Measurements from ENCODE around the gene NFIX.

Gene NFIX

DNA sequence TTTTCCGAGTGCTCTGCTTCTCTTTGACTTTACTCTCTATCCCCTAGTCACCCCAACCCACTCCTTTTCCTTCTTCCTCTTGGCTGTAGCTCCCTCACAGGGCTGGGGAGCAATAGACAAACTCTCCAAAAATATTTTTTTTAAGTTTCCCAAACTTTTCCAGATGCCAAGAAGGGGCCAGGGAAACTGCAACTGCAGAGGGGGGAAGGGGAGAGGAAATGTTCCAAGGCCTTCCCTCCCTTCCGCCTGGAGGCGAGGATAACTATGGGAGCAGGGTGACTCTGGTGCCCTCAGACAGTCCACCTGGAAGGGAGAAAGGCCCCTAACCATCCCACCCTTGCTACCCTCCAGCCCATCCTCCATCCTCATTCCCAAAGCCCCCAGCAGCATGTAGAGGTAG, 58.0 kb downstream of the NFIX start:
- in situ Hi-C loops (cut with HindIII; ENCODE audit: low sequenced_read_pairs), result no loop called here

DNA sequence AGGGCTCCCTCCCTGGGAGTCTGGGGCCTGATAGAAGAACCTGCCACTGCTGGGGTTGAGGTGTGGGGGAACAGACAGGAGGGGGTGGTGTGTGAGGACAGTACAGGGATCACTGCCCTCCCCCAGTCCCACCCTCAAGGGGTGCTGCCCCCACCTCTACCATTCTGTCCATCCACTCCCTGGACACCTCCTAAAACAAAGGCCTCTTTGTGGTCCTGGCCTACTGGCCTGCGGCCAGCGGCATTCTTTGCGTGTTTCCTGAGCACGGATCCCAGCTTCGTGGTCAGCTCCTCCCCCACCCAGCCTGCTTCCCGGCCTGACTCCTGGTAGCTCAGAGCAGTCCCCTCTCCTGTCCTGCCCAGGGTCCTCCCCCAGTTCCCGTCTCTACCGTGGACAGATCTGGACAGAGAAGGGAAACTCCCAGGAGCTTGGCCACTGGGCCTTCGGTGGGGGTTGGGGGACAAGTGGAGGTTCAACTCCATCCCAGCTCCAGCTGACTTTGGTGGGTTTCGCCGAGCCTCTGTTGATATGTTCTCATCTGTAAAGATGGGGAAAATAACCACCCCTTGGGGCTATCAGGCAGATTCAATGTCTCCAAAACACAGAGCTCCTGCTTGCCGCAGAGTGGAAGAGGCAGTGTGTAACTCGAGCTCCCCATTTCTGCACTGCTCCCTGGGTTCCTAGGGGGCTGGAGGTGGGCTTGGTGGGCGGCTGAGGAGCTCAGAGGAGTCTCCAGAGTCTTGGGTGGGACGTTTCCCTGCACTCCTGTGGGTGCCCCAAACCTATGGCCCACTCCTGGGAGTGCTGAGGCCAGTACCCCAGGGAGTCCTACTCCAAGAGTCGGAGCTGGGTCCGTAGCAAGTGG, 58.7 kb downstream of the NFIX start:
- in situ Hi-C loops (cut with HindIII; ENCODE audit: low sequenced_read_pairs), result no loop called here

DNA sequence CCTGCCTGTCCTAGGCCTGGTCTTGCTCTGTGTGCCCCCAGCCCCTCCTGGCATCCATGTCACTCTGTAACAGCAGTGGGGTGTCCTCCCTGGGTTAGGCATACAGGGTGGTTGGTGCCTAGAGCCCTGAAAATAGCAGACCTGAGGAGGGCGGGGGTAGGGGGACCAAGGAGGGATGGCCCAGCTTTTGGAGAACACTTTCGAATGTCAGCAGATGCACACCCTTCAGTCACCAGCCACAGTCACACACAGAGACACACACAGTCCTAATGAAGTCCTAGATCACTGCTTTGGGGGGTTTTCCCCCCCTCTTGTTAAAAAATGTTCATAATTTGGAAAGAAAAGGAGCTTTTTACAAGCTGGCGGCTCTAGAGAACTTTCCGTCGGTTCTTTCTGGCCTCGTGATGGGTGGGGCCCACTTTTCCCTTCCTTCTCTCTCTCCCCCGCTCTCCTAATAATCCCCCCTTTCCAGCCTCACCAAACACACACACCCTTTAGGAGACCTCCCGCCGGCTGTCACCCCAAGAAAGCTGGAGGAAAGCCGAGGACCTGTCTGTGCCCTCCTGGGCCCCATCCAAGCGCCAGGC, 59.4 kb downstream of the NFIX start:
- in situ Hi-C loops (cut with HindIII; ENCODE audit: low sequenced_read_pairs), result no loop called here

DNA sequence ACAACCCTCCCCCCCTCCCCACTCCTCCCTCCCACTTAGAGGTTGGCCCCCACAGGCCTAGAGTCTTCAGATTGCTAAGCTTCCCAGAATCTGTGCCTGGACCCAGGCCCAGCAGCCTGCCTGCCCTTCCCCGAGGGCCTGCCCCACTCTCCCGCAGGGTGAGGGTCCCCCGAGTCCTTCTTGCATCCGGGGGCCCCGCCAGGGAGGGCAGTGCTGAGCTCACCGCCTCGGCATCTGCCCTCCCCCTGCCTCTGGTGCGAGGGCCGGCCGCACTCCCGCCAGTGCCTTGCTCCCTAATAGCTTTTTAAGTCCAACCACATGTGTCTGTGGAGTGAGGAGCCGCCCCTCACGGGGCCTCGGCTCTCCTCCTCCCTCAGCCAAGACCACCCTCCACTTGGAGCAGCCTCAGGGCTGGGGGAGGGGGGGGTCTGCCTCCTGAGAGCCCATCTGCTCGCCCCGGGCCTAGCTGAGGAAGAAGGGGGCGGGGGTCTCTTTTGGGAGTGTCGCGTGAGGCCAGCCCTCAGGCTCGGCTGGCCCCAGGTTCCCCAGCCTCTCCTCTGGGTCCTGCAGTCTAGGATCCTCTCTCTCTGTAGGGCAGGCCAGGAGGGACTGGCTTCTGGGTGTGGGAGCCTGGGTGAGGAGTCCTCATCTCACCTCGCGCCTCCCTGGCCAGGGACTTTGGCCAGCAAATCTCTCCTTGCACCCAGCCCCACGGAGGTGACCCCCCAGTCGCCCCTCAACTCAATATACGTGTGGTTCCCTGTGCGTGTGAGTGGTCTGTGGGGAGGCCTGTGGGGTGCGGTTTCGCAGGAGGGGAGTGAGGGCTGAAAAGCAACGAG, 60.2 kb downstream of the NFIX start:
- in situ Hi-C loops (cut with HindIII; ENCODE audit: low sequenced_read_pairs), result no loop called here

DNA sequence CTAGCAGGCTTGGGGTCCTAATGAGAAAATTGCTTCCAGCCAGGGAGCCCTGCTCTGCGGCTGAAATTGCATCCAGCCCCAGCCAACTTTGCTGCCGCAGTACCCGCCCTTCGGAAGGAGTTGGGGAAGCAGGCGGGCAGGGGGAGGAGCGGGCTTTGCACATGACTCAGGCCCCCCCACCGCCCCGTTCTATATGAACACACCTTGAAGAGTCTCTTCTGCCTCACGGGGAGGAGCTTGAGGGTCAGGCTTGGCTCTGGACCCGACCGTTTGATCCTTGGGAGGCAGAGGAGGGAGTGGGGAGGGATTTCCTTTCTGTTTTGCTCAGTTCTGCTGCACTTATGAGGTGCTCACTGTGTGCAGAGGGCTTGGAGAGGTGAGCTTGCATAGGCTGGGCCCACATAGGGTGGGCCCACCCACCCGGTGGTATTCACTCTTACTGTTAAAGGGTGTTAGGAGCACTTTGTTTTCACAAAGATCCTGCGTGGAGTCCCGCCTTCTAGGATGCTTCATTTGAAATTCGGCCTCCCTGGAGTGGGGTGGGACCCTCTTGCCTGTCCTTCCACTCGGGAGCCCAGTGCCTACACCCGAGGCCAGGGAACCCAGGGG, 60.9 kb downstream of the NFIX start:
- in situ Hi-C loops (cut with HindIII; ENCODE audit: low sequenced_read_pairs), result no loop called here

DNA sequence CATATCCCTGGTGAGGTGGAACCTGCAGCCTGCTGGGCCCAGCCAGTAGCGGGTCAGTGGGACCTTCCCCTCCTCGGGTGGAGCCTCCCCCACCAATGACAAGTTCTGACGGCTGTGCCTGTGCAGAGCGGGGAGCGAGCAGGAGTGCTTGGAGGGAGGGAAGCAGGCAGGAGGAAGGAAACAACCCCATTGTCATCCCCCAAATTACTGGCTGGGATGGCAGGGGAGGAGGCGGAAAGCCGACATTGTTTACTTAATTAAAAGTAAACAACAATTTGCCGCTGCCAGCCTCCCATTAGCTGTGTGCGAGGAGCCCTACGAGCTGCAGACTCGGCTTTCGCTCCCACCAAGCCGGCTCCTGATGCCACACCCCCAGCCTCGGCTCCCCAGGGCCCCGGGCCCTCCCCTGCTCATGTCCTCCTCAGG, 61.9 kb downstream of the NFIX start:
- in situ Hi-C loops (cut with HindIII; ENCODE audit: low sequenced_read_pairs), result no loop called here

DNA sequence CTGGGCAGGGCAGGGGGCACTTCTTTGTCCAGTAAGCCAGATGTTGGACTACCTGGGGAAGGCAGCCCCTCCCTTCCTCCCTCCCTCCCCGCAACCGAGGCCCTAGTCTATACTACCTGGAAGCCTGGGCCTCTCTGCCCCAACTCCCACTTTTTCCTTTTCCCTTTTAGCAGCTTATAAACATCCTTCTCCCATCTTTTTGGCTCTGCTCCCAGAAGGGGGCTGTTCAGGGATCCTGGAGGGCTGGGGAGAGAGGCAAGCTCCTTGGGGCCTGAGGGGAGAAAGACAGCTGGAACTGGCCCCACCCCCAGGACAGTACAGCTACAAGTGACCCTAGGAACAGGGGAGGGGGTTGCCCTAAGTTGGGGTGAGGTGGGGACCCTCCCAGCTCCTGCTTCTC, 62.5 kb downstream of the NFIX start:
- in situ Hi-C loops (cut with HindIII; ENCODE audit: low sequenced_read_pairs), result no loop called here

DNA sequence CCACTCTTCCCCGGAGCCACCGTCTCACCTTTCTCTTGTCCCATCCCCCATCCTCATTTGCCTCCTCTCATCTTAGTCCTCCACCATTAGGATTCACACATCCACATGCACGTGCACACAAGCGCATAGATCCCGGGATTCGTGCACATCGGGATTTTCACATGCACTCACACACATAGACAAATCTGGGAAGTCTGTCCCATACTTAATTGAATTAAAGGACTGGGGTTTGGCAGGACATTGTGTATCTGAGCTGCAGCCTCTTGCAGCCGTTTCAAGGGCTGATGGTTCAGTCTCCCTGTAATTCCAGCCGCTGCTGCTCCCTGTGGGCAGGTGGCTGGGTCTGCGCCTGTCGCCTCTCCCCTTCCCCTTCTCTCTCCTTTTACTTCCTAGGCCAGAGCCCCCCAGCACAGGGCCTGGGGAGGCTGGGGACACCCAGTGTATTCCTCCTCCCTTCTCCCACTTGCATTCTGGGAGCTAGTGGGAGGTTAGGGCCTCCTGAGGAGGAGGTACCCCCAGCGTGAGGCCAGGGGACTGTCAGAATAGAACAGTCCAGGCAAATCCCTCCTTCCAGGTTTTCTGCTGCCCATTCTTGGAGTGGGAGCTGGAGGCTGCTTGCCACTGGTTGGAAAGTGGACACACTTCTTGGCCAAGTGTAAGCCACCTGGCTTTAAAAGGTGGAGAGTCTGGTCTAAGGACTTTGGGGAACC, 63.8 kb downstream of the NFIX start:
- in situ Hi-C loops (cut with HindIII; ENCODE audit: low sequenced_read_pairs), result no loop called here

DNA sequence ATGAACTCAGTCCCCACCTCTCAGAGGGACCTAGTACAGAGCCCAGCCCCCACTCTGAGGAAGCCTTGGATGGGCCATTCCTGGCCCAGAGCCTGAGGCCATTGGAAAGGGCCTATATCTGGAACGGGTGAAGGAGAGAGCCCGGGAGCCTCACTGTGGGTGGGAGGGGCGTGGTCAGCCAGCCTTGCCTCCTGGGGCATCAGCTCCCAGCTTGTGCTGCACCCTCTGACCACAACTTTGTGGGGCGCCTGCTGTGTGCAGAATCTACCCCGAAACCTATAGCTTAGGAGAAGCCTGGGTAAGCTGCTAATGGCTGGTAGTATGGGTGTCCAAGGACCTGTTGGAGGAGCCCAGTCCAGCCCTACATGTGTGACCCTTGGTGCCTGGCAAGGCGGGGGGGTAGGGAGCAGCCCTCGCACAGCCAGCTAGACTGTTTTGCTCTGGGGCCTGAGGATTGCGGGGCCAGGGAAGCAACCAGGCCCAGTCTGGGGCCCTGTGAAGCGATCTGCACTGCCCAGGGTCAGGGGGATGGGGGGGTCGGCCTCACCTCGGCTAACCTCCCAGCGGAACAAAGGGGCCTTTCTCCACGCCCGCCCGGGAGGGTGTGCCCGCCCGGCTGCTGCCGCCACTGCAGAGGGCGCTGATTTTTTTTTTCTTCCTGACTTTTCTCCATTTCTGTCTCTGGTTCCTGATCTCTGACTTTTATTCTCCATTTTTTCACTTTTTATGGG, 65.1 kb downstream of the NFIX start:
- in situ Hi-C loops (cut with HindIII; ENCODE audit: low sequenced_read_pairs), result loop anchor here (5.0 kb wide), 2 partner anchors 53 to 92 kb away; partner anchors contain the start of genes IER2 and STX10

DNA sequence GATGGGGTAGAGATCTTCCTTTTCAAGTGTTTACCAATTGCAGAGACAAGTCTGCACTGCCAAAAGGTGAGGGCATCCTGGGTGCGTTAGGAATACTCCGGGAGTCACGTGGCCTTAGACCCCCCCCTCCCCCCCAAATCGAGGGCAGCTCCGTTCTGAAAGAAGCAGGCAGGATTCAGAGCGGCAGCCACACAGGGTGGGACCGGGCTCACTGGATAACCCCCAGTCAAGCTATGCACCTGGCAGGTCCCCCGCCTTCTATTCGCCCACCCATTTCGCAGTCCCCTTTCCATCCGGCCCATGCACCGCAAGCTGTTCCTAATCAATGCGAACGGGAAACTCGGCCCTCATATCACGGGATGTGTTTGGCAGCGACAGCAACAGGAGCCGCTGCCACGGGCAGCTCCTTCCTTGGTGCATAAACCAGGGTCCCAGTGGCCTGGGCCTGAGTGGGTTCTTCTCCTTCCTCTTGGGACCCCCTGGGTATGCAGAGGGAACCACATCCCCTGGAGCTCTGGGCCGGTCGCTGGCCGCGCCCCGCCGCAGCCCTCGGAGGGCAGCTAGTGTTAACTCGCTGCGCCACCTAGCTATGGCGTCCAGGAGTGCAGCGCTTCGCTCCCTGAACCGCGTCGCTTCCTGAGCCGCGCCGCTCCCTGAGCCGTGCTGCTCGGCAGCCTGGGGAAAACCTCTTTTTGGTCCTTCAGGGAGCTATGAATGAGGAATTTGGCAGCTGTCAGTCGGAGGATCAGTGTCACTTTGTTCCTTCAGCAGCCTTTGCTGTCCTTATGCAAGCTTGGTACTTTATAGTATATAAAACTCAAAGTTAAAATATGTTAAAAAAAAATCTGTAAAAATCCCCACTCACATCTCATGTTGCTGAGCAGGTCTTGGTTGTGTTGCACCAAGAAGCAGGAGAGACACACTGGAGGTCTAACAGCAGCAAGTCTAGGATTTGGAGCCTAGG, 66.0 kb downstream of the NFIX start:
- in situ Hi-C loops (cut with HindIII; ENCODE audit: low sequenced_read_pairs), result loop anchor here (5.0 kb wide), 2 partner anchors 54 to 91 kb away; partner anchors contain the start of genes IER2 and STX10

DNA sequence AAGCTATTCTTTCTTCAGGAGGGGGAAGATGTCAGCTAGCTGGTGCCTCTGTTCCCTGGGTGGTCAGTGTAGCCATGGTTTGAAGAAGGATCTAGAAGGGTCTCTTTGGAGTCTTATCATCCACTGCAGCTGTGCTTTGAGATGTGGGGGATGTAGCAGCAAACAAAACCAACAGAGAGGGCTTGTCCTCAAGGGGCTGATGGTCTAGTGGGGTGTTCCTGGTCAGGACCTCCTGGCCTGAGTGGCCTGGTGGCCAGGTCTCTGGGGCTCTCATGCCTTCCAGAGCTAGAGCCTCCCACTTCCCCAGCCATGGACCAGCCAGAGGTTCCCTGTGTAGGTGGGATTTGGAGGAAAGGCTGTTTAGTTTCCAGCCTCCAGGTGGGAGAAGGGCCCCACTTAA, 67.0 kb downstream of the NFIX start:
- in situ Hi-C loops (cut with HindIII; ENCODE audit: low sequenced_read_pairs), result loop anchor here (5.0 kb wide), 2 partner anchors 55 to 90 kb away; partner anchors contain the start of genes IER2 and STX10

DNA sequence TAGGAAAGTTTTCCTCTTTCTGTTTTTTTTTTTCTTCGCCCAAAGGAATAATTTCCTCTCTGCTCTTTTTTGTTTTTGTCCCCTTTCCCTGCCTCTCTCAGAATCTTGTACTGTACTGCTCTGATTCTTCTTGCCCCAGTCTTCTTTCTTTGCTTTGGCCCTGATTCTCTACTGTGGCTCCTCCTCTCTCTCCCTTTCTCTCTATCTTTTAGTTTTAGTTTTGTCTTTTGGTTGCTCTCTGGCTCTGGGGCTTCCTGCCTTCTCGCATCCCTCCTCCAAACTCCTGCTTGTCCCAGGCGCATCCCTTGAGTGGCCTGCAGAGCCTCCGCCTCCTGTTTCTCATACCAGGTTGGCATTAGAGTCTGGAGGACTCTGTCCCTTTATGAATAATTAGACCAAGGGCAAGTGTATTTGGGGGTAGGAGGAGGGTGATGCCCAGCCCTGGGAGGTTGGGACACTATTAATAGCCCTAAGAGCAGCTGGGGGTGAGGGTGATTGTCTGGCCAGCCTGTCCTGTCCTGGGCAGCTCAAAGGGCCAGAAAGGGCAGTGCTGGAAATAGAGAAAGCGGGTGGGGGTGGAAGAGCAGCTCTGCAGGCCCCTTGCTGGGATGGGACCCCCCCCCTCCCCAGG, 68.3 kb downstream of the NFIX start:
- in situ Hi-C loops (cut with HindIII; ENCODE audit: low sequenced_read_pairs), result loop anchor here (5.0 kb wide), 2 partner anchors 56 to 89 kb away; partner anchors contain the start of genes IER2 and STX10

DNA sequence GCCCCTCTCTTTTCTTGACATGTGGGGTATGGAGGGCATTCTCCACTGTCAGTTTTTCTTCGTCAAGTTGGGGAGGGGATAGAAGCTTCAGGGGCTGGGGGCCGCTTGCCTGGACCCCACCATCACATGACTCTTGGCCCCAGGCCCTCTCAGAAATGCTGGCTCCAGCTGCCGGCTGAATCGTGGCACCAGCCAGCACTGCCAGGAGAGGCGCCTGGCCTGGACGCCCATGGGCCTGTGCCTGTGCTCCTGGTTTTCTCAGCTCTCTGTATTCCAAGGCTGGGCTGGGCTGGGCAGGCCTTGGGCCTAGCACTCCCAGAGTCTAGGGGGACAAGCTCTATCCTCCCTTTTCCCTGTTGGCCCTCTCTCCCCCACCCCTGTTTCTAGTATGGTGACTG, 68.8 kb downstream of the NFIX start:
- in situ Hi-C loops (cut with HindIII; ENCODE audit: low sequenced_read_pairs), result loop anchor here (5.0 kb wide), 2 partner anchors 57 to 88 kb away; partner anchors contain the start of genes IER2 and STX10

DNA sequence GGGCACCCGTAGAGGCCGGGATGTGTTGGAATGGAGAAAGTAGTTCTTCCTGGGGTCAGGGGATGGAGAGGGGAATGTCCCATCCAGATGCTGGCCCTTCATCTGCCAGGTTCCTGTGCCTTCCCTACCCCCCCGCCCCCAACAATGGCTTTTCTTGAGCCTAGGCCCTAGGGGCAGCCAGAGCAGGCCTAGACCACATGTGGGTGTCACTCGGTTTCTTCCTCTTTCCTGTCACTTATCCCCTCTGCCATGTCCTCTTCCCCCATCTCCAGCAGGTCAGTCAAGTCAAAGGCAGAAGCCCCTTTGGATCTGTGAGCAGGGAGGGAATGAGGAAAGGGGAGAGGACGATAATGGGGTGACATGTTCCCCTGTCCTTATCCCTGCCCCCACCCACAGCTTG, 71.0 kb downstream of the NFIX start:
- in situ Hi-C loops (cut with HindIII; ENCODE audit: low sequenced_read_pairs), result no loop called here

DNA sequence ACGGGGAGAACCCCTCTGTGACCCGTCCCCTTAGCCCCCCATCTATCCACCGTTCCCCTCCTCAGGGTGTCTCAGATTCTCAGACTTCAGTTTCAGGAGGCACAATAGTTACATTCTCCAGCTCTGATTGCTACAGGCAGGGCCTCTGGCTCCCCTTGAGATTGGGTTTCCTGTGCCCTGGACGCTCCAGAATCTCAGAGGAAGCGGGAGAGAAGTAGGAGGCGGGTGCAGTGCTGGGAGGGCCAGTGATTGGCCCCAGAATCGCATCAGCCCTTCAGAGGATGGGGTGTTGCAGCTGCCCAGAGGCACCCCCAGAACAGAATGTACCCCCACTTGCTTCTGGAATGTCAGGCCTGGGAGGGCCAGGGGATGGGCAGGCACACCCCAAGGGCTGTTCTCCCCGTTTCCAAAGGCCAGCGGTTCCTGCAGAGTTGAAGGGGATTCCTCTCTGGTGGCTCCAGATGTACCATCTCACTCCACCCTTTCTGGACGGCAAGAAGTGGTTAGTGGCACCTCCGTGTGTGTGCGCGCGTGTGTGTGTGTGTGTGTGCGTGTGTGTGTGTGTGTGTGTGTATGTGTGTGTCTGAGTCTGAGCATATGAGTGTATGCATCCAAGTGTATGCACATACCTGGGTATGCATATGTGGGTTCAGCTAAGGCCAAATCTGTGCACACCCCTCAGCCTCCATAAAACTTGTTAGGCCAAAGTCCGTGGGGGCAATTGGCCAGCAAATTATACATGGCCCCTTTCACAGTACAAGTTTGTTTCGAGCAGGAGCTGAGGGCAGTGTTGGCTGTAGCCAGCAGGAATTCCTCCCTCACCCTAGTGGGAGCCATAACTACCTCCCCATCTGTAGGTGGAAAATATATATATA, 71.9 kb downstream of the NFIX start:
- in situ Hi-C loops (cut with HindIII; ENCODE audit: low sequenced_read_pairs), result no loop called here

DNA sequence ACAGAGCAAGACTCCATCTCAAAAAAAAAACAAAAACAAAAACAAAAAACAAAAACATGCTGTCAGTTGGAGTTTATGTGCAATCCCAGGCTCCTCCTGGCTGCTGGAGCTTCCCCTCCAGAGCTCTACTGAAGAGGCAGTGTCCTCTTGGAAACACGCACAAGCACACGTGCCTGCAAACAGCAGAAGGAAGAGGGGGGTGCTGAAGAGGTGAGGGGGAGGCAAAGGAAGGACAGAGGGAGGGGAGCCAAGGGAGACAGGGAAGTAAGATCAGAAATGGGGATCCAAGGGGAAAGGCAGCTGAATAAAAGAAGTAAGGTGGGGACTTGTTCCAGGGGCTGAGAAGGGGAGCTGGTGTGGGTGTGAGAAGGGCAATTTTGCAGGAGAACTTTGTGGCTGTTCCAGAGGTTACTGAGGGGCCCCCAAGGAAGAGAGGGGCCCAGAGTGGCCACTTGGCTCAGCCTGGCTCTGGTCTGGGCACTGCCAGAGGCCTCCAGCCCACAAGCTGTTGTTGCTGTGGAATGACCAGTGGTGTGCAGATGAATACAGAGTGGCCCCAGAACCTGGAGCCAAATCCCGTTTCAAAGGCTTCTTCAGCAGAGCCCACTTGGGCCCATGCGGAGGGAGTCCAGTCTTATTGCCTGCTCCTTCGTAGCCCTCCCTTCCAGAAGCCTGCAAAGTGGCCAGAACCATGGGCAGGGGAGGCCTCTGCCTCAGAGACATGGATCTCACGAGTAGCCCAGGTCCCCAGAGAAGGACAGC, 73.0 kb downstream of the NFIX start:
- in situ Hi-C loops (cut with HindIII; ENCODE audit: low sequenced_read_pairs), result no loop called here
